ENCODE data around the gene PLAU.

PLAU gene

GRCh38 chr10:73920089-73920488, 9.2 kb downstream of the PLAU start:
- H3K4me2 ChIP-seq (ENCODE audit: low read length, poor library complexity, severe bottlenecking): no peak overlapping the region
- no peaks in the 10 kb centered on the region for H3K79me1 ChIP-seq (replicated peaks; ENCODE audit: low read length, poor library complexity, severe bottlenecking)
- no peak overlapping the region for H2BK15ac ChIP-seq (ENCODE audit: low read depth, poor library complexity, severe bottlenecking)
- H3K4ac ChIP-seq (ENCODE audit: low read depth in 1 of 2, low read length in 2 of 2): no peak overlapping the region
- no peak overlapping the region for H3K23ac ChIP-seq (ENCODE audit: low read length in 2 of 2)
- H3K4me1 ChIP-seq (ENCODE audit: control insufficient read depth, insufficient read depth, low read depth, low read length): peaks cover 9% of the 10 kb centered on the region
- peaks cover 25 to 26% of the 10 kb centered on the region in 2 experiments for H3K36me3 ChIP-seq (ENCODE audit: control insufficient read depth in 1 of 2, insufficient read depth in 2 of 2, low read depth in 1 of 2, low read length in 2 of 2)
- peak overlapping the region; percentile 82 for H3K9ac ChIP-seq (ENCODE audit: low read length)
- DNase-seq: peak; percentile 54
- H4K91ac ChIP-seq (ENCODE audit: low read length): no peak overlapping the region
- H3K27me3 ChIP-seq (ENCODE audit: control insufficient read depth in 1 of 2, insufficient read depth in 1 of 2, low read length in 2 of 2): no peaks in the 10 kb centered on the region
- H3K18ac ChIP-seq (ENCODE audit: low read depth in 1 of 2, low read length in 2 of 2): peak overlapping the region in 1 of 2 experiments; percentile 64
- no peak overlapping the region for H3K4me3 ChIP-seq (ENCODE audit: insufficient read depth in 1 of 2, low read depth in 1 of 2, low read length in 2 of 2)
- no peak overlapping the region for H4K8ac ChIP-seq (ENCODE audit: low read length)
- H2BK120ac ChIP-seq (ENCODE audit: low read depth, low read length): no peak overlapping the region
- H2AFZ ChIP-seq (ENCODE audit: low read depth, low read length): no peak overlapping the region
- H3K14ac ChIP-seq (ENCODE audit: low read length in 2 of 2): no peak overlapping the region
- H2BK5ac ChIP-seq (ENCODE audit: low read depth, low read length, poor library complexity, severe bottlenecking): no peak overlapping the region
- WGBS: 52% methylated on average over 2 of the region's 4 CpGs
- no peak overlapping the region for H2AK5ac ChIP-seq (ENCODE audit: low read length, severe bottlenecking)
- peak overlapping the region in 1 of 2 experiments; percentile 2 for H2BK12ac ChIP-seq (ENCODE audit: low read length in 2 of 2)
- peak overlapping the region; percentile 59 for H3K27ac ChIP-seq (ENCODE audit: low read length, poor library complexity, severe bottlenecking)
- H3K9me3 ChIP-seq (ENCODE audit: control insufficient read depth, low read length): no peaks in the 10 kb centered on the region

GRCh38 chr10:73922007-73922863, 11.3 kb downstream of the PLAU start:
- H3K36me3 ChIP-seq (ENCODE audit: control insufficient read depth in 1 of 2, insufficient read depth in 2 of 2, low read depth in 1 of 2, low read length in 2 of 2): peaks cover 4% of the 10 kb centered on the region in 2 experiments

GRCh38 chr10:73922864-73923133, 11.9 kb downstream of the PLAU start:
- Histone ChIP-seq H4K8ac (ENCODE audit: low read length) (no peak overlapping the region), H2BK5ac (ENCODE audit: low read depth, low read length, poor library complexity, severe bottlenecking) (no peak overlapping the region)
- 100% methylated on average over 1 of the region's 2 CpGs for WGBS

More at GRCh38 chr10:73922007-73922863, 11.3 kb downstream of the PLAU start:
- no peaks in the 10 kb centered on the region for H3K79me1 ChIP-seq (replicated peaks; ENCODE audit: low read length, poor library complexity, severe bottlenecking)
- no peak overlapping the region for H4K91ac ChIP-seq (ENCODE audit: low read length)
- H3K14ac ChIP-seq (ENCODE audit: low read length in 2 of 2): peak overlapping the region in 1 of 2 experiments; percentile 12
- no peak overlapping the region for H2BK5ac ChIP-seq (ENCODE audit: low read depth, low read length, poor library complexity, severe bottlenecking)
- H3K4me3 ChIP-seq (ENCODE audit: insufficient read depth in 1 of 2, low read depth in 1 of 2, low read length in 2 of 2): no peak overlapping the region
- H4K8ac ChIP-seq (ENCODE audit: low read length): no peak overlapping the region
- no peak overlapping the region for H2AFZ ChIP-seq (ENCODE audit: low read depth, low read length)
- no peak overlapping the region for H3K4me2 ChIP-seq (ENCODE audit: low read length, poor library complexity, severe bottlenecking)
- no peak overlapping the region for H2BK12ac ChIP-seq (ENCODE audit: low read length in 2 of 2)
- 92% methylated on average over 6 of the region's 6 CpGs for WGBS
- H3K4ac ChIP-seq (ENCODE audit: low read depth in 1 of 2, low read length in 2 of 2): no peak overlapping the region
- no peak overlapping the region for H3K23ac ChIP-seq (ENCODE audit: low read length in 2 of 2)
- H2BK120ac ChIP-seq (ENCODE audit: low read depth, low read length): no peak overlapping the region
- no peaks in the 10 kb centered on the region for H3K9me3 ChIP-seq (ENCODE audit: control insufficient read depth, low read length)
- H2BK15ac ChIP-seq (ENCODE audit: low read depth, poor library complexity, severe bottlenecking): no peak overlapping the region
- H2AK5ac ChIP-seq (ENCODE audit: low read length, severe bottlenecking): peak overlapping the region; percentile 56
- DNase-seq: no peak
- H3K27me3 ChIP-seq (ENCODE audit: control insufficient read depth in 1 of 2, insufficient read depth in 1 of 2, low read length in 2 of 2): no peaks in the 10 kb centered on the region
- H3K9ac ChIP-seq (ENCODE audit: low read length): no peak overlapping the region
- no peak overlapping the region for H3K18ac ChIP-seq (ENCODE audit: low read depth in 1 of 2, low read length in 2 of 2)
- peaks cover 3% of the 10 kb centered on the region for H3K4me1 ChIP-seq (ENCODE audit: control insufficient read depth, insufficient read depth, low read depth, low read length)
- no peak overlapping the region for H3K27ac ChIP-seq (ENCODE audit: low read length, poor library complexity, severe bottlenecking)

GRCh38 chr10:73923935-73924598, 13.1 kb downstream of the PLAU start:
- Histone ChIP-seq H3K4me3 (ENCODE audit: insufficient read depth in 1 of 2, low read depth in 1 of 2, low read length in 2 of 2) (no peak overlapping the region), H2BK5ac (ENCODE audit: low read depth, low read length, poor library complexity, severe bottlenecking) (no peak overlapping the region), H3K9ac (ENCODE audit: low read length) (no peak overlapping the region), H3K4ac (ENCODE audit: low read depth in 1 of 2, low read length in 2 of 2) (no peak overlapping the region), H4K91ac (ENCODE audit: low read length) (no peak overlapping the region), H3K23ac (ENCODE audit: low read length in 2 of 2) (no peak overlapping the region), H3K9me3 (ENCODE audit: control insufficient read depth, low read length) (no peaks in the 10 kb centered on the region), H2BK120ac (ENCODE audit: low read depth, low read length) (no peak overlapping the region), H3K18ac (ENCODE audit: low read depth in 1 of 2, low read length in 2 of 2) (no peak overlapping the region), H3K79me1 (replicated peaks; ENCODE audit: low read length, poor library complexity, severe bottlenecking) (no peaks in the 10 kb centered on the region), H3K14ac (ENCODE audit: low read length in 2 of 2) (no peak overlapping the region), H4K8ac (ENCODE audit: low read length) (peak overlapping the region; percentile 72), H2BK12ac (ENCODE audit: low read length in 2 of 2) (no peak overlapping the region), H3K27ac (ENCODE audit: low read length, poor library complexity, severe bottlenecking) (no peak overlapping the region), H3K4me1 (ENCODE audit: control insufficient read depth, insufficient read depth, low read depth, low read length) (peaks cover 3% of the 10 kb centered on the region), H2BK15ac (ENCODE audit: low read depth, poor library complexity, severe bottlenecking) (no peak overlapping the region), H2AFZ (ENCODE audit: low read depth, low read length) (no peak overlapping the region), H3K27me3 (ENCODE audit: control insufficient read depth in 1 of 2, insufficient read depth in 1 of 2, low read length in 2 of 2) (no peaks in the 10 kb centered on the region), H2AK5ac (ENCODE audit: low read length, severe bottlenecking) (no peak overlapping the region), H3K4me2 (ENCODE audit: low read length, poor library complexity, severe bottlenecking) (no peak overlapping the region), H3K36me3 (ENCODE audit: control insufficient read depth in 1 of 2, insufficient read depth in 2 of 2, low read depth in 1 of 2, low read length in 2 of 2) (no peaks in the 10 kb centered on the region)
- DNase-seq: no peak
- 18% methylated on average over 3 of the region's 4 CpGs for WGBS

More at GRCh38 chr10:73922864-73923133, 11.9 kb downstream of the PLAU start:
- Histone ChIP-seq H4K91ac (ENCODE audit: low read length) (no peak overlapping the region), H3K14ac (ENCODE audit: low read length in 2 of 2) (no peak overlapping the region), H3K36me3 (ENCODE audit: control insufficient read depth in 1 of 2, insufficient read depth in 2 of 2, low read depth in 1 of 2, low read length in 2 of 2) (peaks cover 0 to under 1% of the 10 kb centered on the region in 2 experiments), H2AFZ (ENCODE audit: low read depth, low read length) (no peak overlapping the region), H2BK15ac (ENCODE audit: low read depth, poor library complexity, severe bottlenecking) (no peak overlapping the region), H2BK12ac (ENCODE audit: low read length in 2 of 2) (no peak overlapping the region), H3K18ac (ENCODE audit: low read depth in 1 of 2, low read length in 2 of 2) (no peak overlapping the region), H3K9me3 (ENCODE audit: control insufficient read depth, low read length) (no peaks in the 10 kb centered on the region), H3K4me3 (ENCODE audit: insufficient read depth in 1 of 2, low read depth in 1 of 2, low read length in 2 of 2) (no peak overlapping the region), H3K27ac (ENCODE audit: low read length, poor library complexity, severe bottlenecking) (no peak overlapping the region), H2BK120ac (ENCODE audit: low read depth, low read length) (no peak overlapping the region), H3K9ac (ENCODE audit: low read length) (no peak overlapping the region), H3K23ac (ENCODE audit: low read length in 2 of 2) (no peak overlapping the region), H2AK5ac (ENCODE audit: low read length, severe bottlenecking) (no peak overlapping the region), H3K79me1 (replicated peaks; ENCODE audit: low read length, poor library complexity, severe bottlenecking) (no peaks in the 10 kb centered on the region), H3K4ac (ENCODE audit: low read depth in 1 of 2, low read length in 2 of 2) (no peak overlapping the region), H3K27me3 (ENCODE audit: control insufficient read depth in 1 of 2, insufficient read depth in 1 of 2, low read length in 2 of 2) (no peaks in the 10 kb centered on the region), H3K4me2 (ENCODE audit: low read length, poor library complexity, severe bottlenecking) (no peak overlapping the region), H3K4me1 (ENCODE audit: control insufficient read depth, insufficient read depth, low read depth, low read length) (peaks cover 3% of the 10 kb centered on the region)
- DNase-seq: no peak
